H9 (cell line): ENCODE measurements around the gene KIRREL3. TPM values are rescaled to one million over a fixed set of nuclear protein-coding genes. Genes with fewer than 3 reads are reported as not detected.

Experiments used
- DNase-seq: peaks from one replicate; pipeline ENCODE4 v3.0.0-alpha.2; 2017
- H2AFZ ChIP-seq: one replicate; pipeline ENCODE4 v1.6.1; 2013; ENCODE audit warnings: mild to moderate bottlenecking, low read length, control low read depth, moderate library complexity
- H2AK5ac ChIP-seq: 2 replicates; pipeline ENCODE4 v1.6.1; 2013; ENCODE audit warnings: low read length, control low read depth, mixed read lengths; ENCODE audit not compliant: insufficient read length
- H2BK120ac ChIP-seq: one replicate; pipeline ENCODE4 v1.6.1; 2013; ENCODE audit warnings: low read depth, mild to moderate bottlenecking, low read length, control low read depth, inconsistent platforms; ENCODE audit not compliant: poor library complexity, severe bottlenecking
- H2BK12ac ChIP-seq: 2 replicates; pipeline ENCODE4 v1.6.1; 2013; ENCODE audit warnings: low read length, control low read depth, mixed read lengths, low read depth; ENCODE audit not compliant: insufficient read length
- H2BK15ac ChIP-seq: 2 replicates; pipeline ENCODE4 v1.6.1; 2013; ENCODE audit warnings: low read depth, low read length, control low read depth
- H2BK20ac ChIP-seq: one replicate; pipeline ENCODE4 v1.6.1; 2013; ENCODE audit warnings: low read depth, mild to moderate bottlenecking, low read length, control low read depth, inconsistent platforms; ENCODE audit not compliant: poor library complexity, severe bottlenecking
- H2BK5ac ChIP-seq: 2 replicates; pipeline ENCODE4 v1.6.1; 2013; ENCODE audit warnings: low read length, control low read depth, mixed read lengths; ENCODE audit not compliant: insufficient read length
- H3K14ac ChIP-seq: 2 replicates; pipeline ENCODE4 v1.6.1; 2013; ENCODE audit warnings: low read length, control low read depth; ENCODE audit not compliant: insufficient read depth
- H3K18ac ChIP-seq: 2 replicates; pipeline ENCODE4 v1.6.1; 2013; ENCODE audit warnings: low read depth, mild to moderate bottlenecking, mixed read lengths, low read length, control low read depth; ENCODE audit not compliant: insufficient read length
- H3K23ac ChIP-seq: 2 replicates; pipeline ENCODE4 v1.6.1; 2013; ENCODE audit warnings: low read length, control low read depth, mixed read lengths, low read depth; ENCODE audit not compliant: insufficient read length
- H3K23me2 ChIP-seq: 2 replicates; pipeline ENCODE4 v1.6.1; 2013; ENCODE audit warnings: low read depth, mild to moderate bottlenecking, mixed read lengths, low read length, control low read depth; ENCODE audit not compliant: insufficient read length, poor library complexity, severe bottlenecking
- H3K27ac ChIP-seq: 2 replicates; pipeline ENCODE4 v1.5.1; 2013; ENCODE audit warnings: low read length, control low read depth, mixed read lengths, low read depth; ENCODE audit not compliant: insufficient read length
- H3K27me3 ChIP-seq: 2 replicates; pipeline ENCODE4 v1.6.1; 2013; ENCODE audit warnings: low read length, control low read depth, inconsistent platforms; ENCODE audit not compliant: insufficient read depth
- H3K4ac ChIP-seq: 2 replicates; pipeline ENCODE4 v1.6.1; 2013; ENCODE audit warnings: low read depth, mild to moderate bottlenecking, control low read depth, inconsistent platforms, low read length, moderate library complexity
- H3K4me1 ChIP-seq: 2 replicates; pipeline ENCODE4 v1.6.1; 2013; ENCODE audit warnings: low read length, control low read depth, inconsistent platforms; ENCODE audit not compliant: insufficient read depth
- H3K4me2 ChIP-seq: 2 replicates; pipeline ENCODE4 v1.6.1; 2013; ENCODE audit warnings: low read length, control low read depth, mixed read lengths; ENCODE audit not compliant: insufficient read length, insufficient read depth
- H3K56ac ChIP-seq: 2 replicates; pipeline ENCODE4 v1.6.1; 2013; ENCODE audit warnings: low read depth, mild to moderate bottlenecking, mixed read lengths, low read length, control low read depth; ENCODE audit not compliant: insufficient read length
- H3K79me1 ChIP-seq: 2 replicates; pipeline ENCODE4 v1.6.1; 2013; ENCODE audit warnings: low read depth, mild to moderate bottlenecking, moderate library complexity, low read length, control low read depth, inconsistent platforms; ENCODE audit not compliant: insufficient read depth, poor library complexity, severe bottlenecking
- H3K79me2 ChIP-seq: 2 replicates; pipeline ENCODE4 v1.6.1; 2013; ENCODE audit warnings: low read length, control low read depth, inconsistent platforms; ENCODE audit not compliant: insufficient read depth
- H3K9ac ChIP-seq: 2 replicates; pipeline ENCODE4 v1.6.1; 2013; ENCODE audit warnings: low read length, control low read depth, mixed read lengths; ENCODE audit not compliant: insufficient read length; ENCODE audit errors: extremely low read depth
- H3K9me3 ChIP-seq: one replicate; pipeline ENCODE4 v1.6.1; 2013; ENCODE audit warnings: low read depth, low read length, inconsistent platforms; ENCODE audit not compliant: control insufficient read depth
- H3T11ph ChIP-seq: one replicate; pipeline ENCODE4 v1.6.1; 2013; ENCODE audit warnings: mild to moderate bottlenecking, low read length, control low read depth, inconsistent platforms
- H4K20me1 ChIP-seq: one replicate; pipeline ENCODE4 v1.6.1; 2013; ENCODE audit not compliant: control insufficient read depth, insufficient read length, insufficient read depth
- H4K5ac ChIP-seq: 2 replicates; pipeline ENCODE4 v1.6.1; 2013; ENCODE audit warnings: low read depth, mild to moderate bottlenecking, mixed read lengths, low read length, control low read depth; ENCODE audit not compliant: insufficient read length
- H4K8ac ChIP-seq: replicated peaks from 2 replicates; pipeline ENCODE4 v1.6.1; 2013; ENCODE audit warnings: low read length, control low read depth, mixed read lengths, low read depth; ENCODE audit not compliant: insufficient read length
- H4K91ac ChIP-seq: 2 replicates; pipeline ENCODE4 v1.6.1; 2013; ENCODE audit warnings: low read depth, mild to moderate bottlenecking, moderate library complexity, mixed read lengths, low read length, control low read depth; ENCODE audit not compliant: insufficient read length
- H3K27ac Mint-ChIP-seq, 3 experiments: 2 replicates in 2 of 3; 3 replicates in 1 of 3; pipeline ENCODE4 v1.8.0; 2020 to 2021; ENCODE audit warnings: mixed read lengths in 3 of 3, mild to moderate bottlenecking in 1 of 3, moderate library complexity in 1 of 3
- H3K27me3 Mint-ChIP-seq: 2 replicates; pipeline ENCODE4 v1.8.0; 2021; ENCODE audit warnings: low read depth, mild to moderate bottlenecking, moderate library complexity, mixed read lengths
- H3K36me3 Mint-ChIP-seq, 3 experiments: 2 replicates in 2 of 3; 3 replicates in 1 of 3; pipeline ENCODE4 v1.8.0; 2020 to 2021; ENCODE audit warnings: low read depth in 3 of 3, mixed read lengths in 3 of 3; ENCODE audit not compliant: insufficient read depth in 1 of 3
- H3K4me1 Mint-ChIP-seq, 2 experiments: 2 replicates each; pipeline ENCODE4 v1.8.0; 2020; ENCODE audit warnings: mixed read lengths in 2 of 2
- H3K4me3 Mint-ChIP-seq, 2 experiments: 2 replicates in 1 of 2; 3 replicates in 1 of 2; pipeline ENCODE4 v1.8.0; 2020 to 2021; ENCODE audit warnings: mild to moderate bottlenecking in 2 of 2, mixed read lengths in 2 of 2, moderate library complexity in 1 of 2
- H3K9me3 Mint-ChIP-seq, 2 experiments: 2 replicates in 1 of 2; 3 replicates in 1 of 2; pipeline ENCODE4 v1.8.0; 2020; ENCODE audit warnings: mild to moderate bottlenecking in 2 of 2, mixed read lengths in 2 of 2, moderate library complexity in 1 of 2
- CTCF ChIP-seq: fragments of 200-600 bp; sonication (generic); conservative IDR thresholded peaks from 3 replicates; pipeline ENCODE4 v1.8.0; 2021; ENCODE audit warnings: antibody characterized with exemption, mild to moderate bottlenecking
- WGBS: extraction: QIAGEN DNeasy Blood & Tissue Kit; methylation state at CpG from one replicate; pipeline ENCODE4 v1.1.7; 2013; ENCODE audit warnings: missing lambda C conversion rate, low lambda C conversion rate, mixed read lengths; ENCODE audit not compliant: insufficient read length; ENCODE audit errors: extremely low coverage; 5-methylcytosine and 5-hydroxymethylcytosine counted together
- total RNA-seq: library from RNA; stranded (reverse); gene quantifications from 2 replicates; pipeline ENCODE4 v1.2.1, GENCODE V29; 2021

Gene KIRREL3
- total RNA-seq, 1 experiment from 2014 or later = 0.17 TPM

- H3K79me2 ChIP-seq = no peaks in the 10 kb centered on the region
- Mint-ChIP-seq H3K4me3 (no peak overlapping the region), H3K27ac (no peak overlapping the region), H3K4me1 (no peaks in the 10 kb centered on the region), H3K9me3 (no peaks in the 10 kb centered on the region), H3K36me3 (no peaks in the 10 kb centered on the region), H3K27me3 (peaks cover 11% of the 10 kb centered on the region)
- H4K91ac ChIP-seq = no peak overlapping the region
- no peaks in the 10 kb centered on the region for H3K27me3 ChIP-seq
- no peak overlapping the region for H2AFZ ChIP-seq
- H2BK15ac ChIP-seq = no peak overlapping the region
- TF ChIP-seq CTCF = no peak
- H3K9ac ChIP-seq = no peak overlapping the region
- no CpG with 5 or more reads among the region's 6 CpGs for WGBS
- no peak overlapping the region for H2BK12ac ChIP-seq
- H3K56ac ChIP-seq = no peak overlapping the region
- no peak overlapping the region for H3K23ac ChIP-seq
- no peak overlapping the region for H3K4ac ChIP-seq
- H2AK5ac ChIP-seq = no peak overlapping the region
- H3K4me2 ChIP-seq = no peak overlapping the region
- H3K27ac ChIP-seq = no peak overlapping the region
- no peak overlapping the region for H3K14ac ChIP-seq
- no peaks in the 10 kb centered on the region for H3K79me1 ChIP-seq
- DNase-seq = no peak
- H3K18ac ChIP-seq = no peak overlapping the region
- no peaks in the 10 kb centered on the region for H4K20me1 ChIP-seq
- H2BK5ac ChIP-seq = no peak overlapping the region
- H3K23me2 ChIP-seq = no peaks in the 10 kb centered on the region
- no peak overlapping the region for H2BK20ac ChIP-seq
- no peak overlapping the region for H4K5ac ChIP-seq
- H3T11ph ChIP-seq = no peak overlapping the region
- no peaks in the 10 kb centered on the region for H3K9me3 ChIP-seq
- no peak overlapping the region for H2BK120ac ChIP-seq
- H4K8ac ChIP-seq = no peak overlapping the region
- H3K4me1 ChIP-seq = no peaks in the 10 kb centered on the region
Observed at GRCh38 chr11:126722956-126723664, 277.5 kb downstream of the KIRREL3 start.
